Trophoblast cell (in vitro differentiated cells and primary cell): ENCODE results near the gene RTN4R.
"Not testable (repeated sequence)": the region's sequence is repeated elsewhere in the genome, so short reads cannot be mapped to it uniquely, and the experiment has no call there.

ENCODE experiments used
- DNase-seq, 2 donors: peaks; one replicate each; pipeline ENCODE4 v3.0.0-alpha.2; 2016
- H2AFZ ChIP-seq: 2 replicates; pipeline ENCODE4 v1.6.1; 2013; ENCODE audit warnings: low read length, moderate library complexity, mild to moderate bottlenecking; ENCODE audit not compliant: insufficient read depth, poor library complexity
- H2AK5ac ChIP-seq: 2 replicates; pipeline ENCODE4 v1.6.1; 2013; ENCODE audit warnings: mild to moderate bottlenecking, low read length
- H2BK120ac ChIP-seq: 2 replicates; pipeline ENCODE4 v1.6.1; 2013; ENCODE audit warnings: low read length, mild to moderate bottlenecking, moderate library complexity; ENCODE audit not compliant: insufficient read depth, poor library complexity
- H2BK12ac ChIP-seq: 2 replicates; pipeline ENCODE4 v1.6.1; 2013; ENCODE audit warnings: mild to moderate bottlenecking, low read length, moderate library complexity
- H2BK5ac ChIP-seq: 2 replicates; pipeline ENCODE4 v1.6.1; 2013; ENCODE audit warnings: low read length, low read depth, moderate library complexity, mild to moderate bottlenecking; ENCODE audit not compliant: poor library complexity
- H3K14ac ChIP-seq: 2 replicates; pipeline ENCODE4 v1.6.1; 2013; ENCODE audit warnings: mild to moderate bottlenecking, low read length
- H3K18ac ChIP-seq: 2 replicates; pipeline ENCODE4 v1.6.1; 2013; ENCODE audit warnings: mild to moderate bottlenecking, low read length
- H3K23ac ChIP-seq: 2 replicates; pipeline ENCODE4 v1.6.1; 2013; ENCODE audit warnings: low read length
- H3K27ac ChIP-seq: 2 replicates; pipeline ENCODE4 v1.5.1; 2013; ENCODE audit warnings: low read depth, mild to moderate bottlenecking, inconsistent platforms, low read length, moderate library complexity
- H3K27me3 ChIP-seq: 2 replicates; pipeline ENCODE4 v1.6.1; 2013; ENCODE audit warnings: inconsistent platforms, mild to moderate bottlenecking, low read length, moderate library complexity; ENCODE audit not compliant: insufficient read depth
- H3K36me3 ChIP-seq, 2 experiments: 1 replicate in 1 of 2; 2 replicates in 1 of 2; pipeline ENCODE4 v1.6.1; 2013; ENCODE audit warnings: low read length in 2 of 2, mild to moderate bottlenecking in 2 of 2, moderate library complexity in 1 of 2; ENCODE audit not compliant: insufficient read depth in 2 of 2, control insufficient read depth in 1 of 2
- H3K4ac ChIP-seq: 2 replicates; pipeline ENCODE4 v1.6.1; 2013; ENCODE audit warnings: low read depth, mild to moderate bottlenecking, low read length, moderate library complexity
- H3K4me1 ChIP-seq, 2 experiments: 1 replicate in 1 of 2; 2 replicates in 1 of 2; pipeline ENCODE4 v1.6.1; 2013; ENCODE audit warnings: low read length in 2 of 2, mild to moderate bottlenecking in 2 of 2, moderate library complexity in 1 of 2; ENCODE audit not compliant: insufficient read depth in 2 of 2, control insufficient read depth in 1 of 2
- H3K4me2 ChIP-seq: 2 replicates; pipeline ENCODE4 v1.6.1; 2013; ENCODE audit warnings: inconsistent platforms, mild to moderate bottlenecking, low read length, moderate library complexity
- H3K4me3 ChIP-seq: 2 replicates; pipeline ENCODE4 v1.5.1; 2013; ENCODE audit warnings: mild to moderate bottlenecking, low read depth, low read length, inconsistent platforms
- H3K79me1 ChIP-seq: one replicate; pipeline ENCODE4 v1.6.1; 2013; ENCODE audit warnings: low read length
- H3K79me2 ChIP-seq: 2 replicates; pipeline ENCODE4 v1.6.1; 2013; ENCODE audit warnings: low read length, mild to moderate bottlenecking; ENCODE audit not compliant: control insufficient read depth, insufficient read depth, poor library complexity
- H3K9ac ChIP-seq: 2 replicates; pipeline ENCODE4 v1.6.1; 2013; ENCODE audit warnings: mild to moderate bottlenecking, low read length
- H3K9me3 ChIP-seq: 2 replicates; pipeline ENCODE4 v1.6.1; 2013; ENCODE audit warnings: low read depth, mild to moderate bottlenecking, control low read depth, inconsistent platforms, low read length; ENCODE audit not compliant: insufficient read depth
- H4K12ac ChIP-seq: 2 replicates; pipeline ENCODE4 v1.6.1; 2013; ENCODE audit warnings: low read depth, mild to moderate bottlenecking, low read length, moderate library complexity
- H4K8ac ChIP-seq: 2 replicates; pipeline ENCODE4 v1.6.1; 2013; ENCODE audit warnings: low read depth, mild to moderate bottlenecking, low read length, moderate library complexity
- H4K91ac ChIP-seq: one replicate; pipeline ENCODE4 v1.6.1; 2013; ENCODE audit warnings: low read depth, mild to moderate bottlenecking, low read length, moderate library complexity
- WGBS: extraction: QIAGEN DNeasy Blood & Tissue Kit; methylation state at CpG from one replicate; pipeline ENCODE4 v1.1.7; 2013; ENCODE audit warnings: missing lambda C conversion rate; ENCODE audit not compliant: insufficient read length, insufficient coverage; ENCODE audit errors: extremely low coverage; 5-methylcytosine and 5-hydroxymethylcytosine counted together

Gene RTN4R

GRCh38 chr22:20279662-20280134 is 11.6 kb upstream of the RTN4R start:
- H2BK12ac ChIP-seq = no peak overlapping the region
- no peak overlapping the region for H4K91ac ChIP-seq
- H2AFZ ChIP-seq = no peak overlapping the region
- no peaks in the 10 kb centered on the region for H3K4me1 ChIP-seq
- H3K4ac ChIP-seq = no peak overlapping the region
- peaks cover 2% of the 10 kb centered on the region for H3K9me3 ChIP-seq
- H3K79me1 ChIP-seq = no peaks in the 10 kb centered on the region
- no peak overlapping the region for H2AK5ac ChIP-seq
- H4K8ac ChIP-seq = no peak overlapping the region
- no peaks in the 10 kb centered on the region for H3K27me3 ChIP-seq
- H4K12ac ChIP-seq = no peak overlapping the region
- H3K27ac ChIP-seq = no peak overlapping the region
- DNase-seq = peak in 1 of 2 donors; percentile 44
- no peak overlapping the region for H3K4me2 ChIP-seq
- no peak overlapping the region for H2BK5ac ChIP-seq
- H3K9ac ChIP-seq = no peak overlapping the region
- H3K14ac ChIP-seq = no peak overlapping the region
- no peak overlapping the region for H2BK120ac ChIP-seq
- no CpG with 5 or more reads among the region's 15 CpGs for whole genome bisulfite sequencing
- no peaks in the 10 kb centered on the region for H3K79me2 ChIP-seq
- no peak overlapping the region for H3K4me3 ChIP-seq
- no peaks in the 10 kb centered on the region for H3K36me3 ChIP-seq
- H3K23ac ChIP-seq = no peak overlapping the region
- no peak overlapping the region for H3K18ac ChIP-seq

- not testable (repeated sequence) for H3K14ac ChIP-seq, H4K8ac ChIP-seq
- no CpG with 5 or more reads among the region's 22 CpGs for WGBS
Measured at GRCh38 chr22:20278726-20279490, 10.8 kb upstream of the RTN4R start.

GRCh38 chr22:20277936-20278635 is 10.0 kb upstream of the RTN4R start:
- not testable (repeated sequence) for H4K91ac ChIP-seq, H3K4ac ChIP-seq, H3K36me3 ChIP-seq, H3K23ac ChIP-seq, H3K18ac ChIP-seq, H3K4me2 ChIP-seq, H4K8ac ChIP-seq, H2AFZ ChIP-seq, H3K79me1 ChIP-seq, H3K9me3 ChIP-seq, H2BK12ac ChIP-seq, H3K79me2 ChIP-seq, DNase-seq, H4K12ac ChIP-seq, H3K27me3 ChIP-seq, H2BK120ac ChIP-seq, H2AK5ac ChIP-seq, H2BK5ac ChIP-seq, H3K4me3 ChIP-seq, H3K14ac ChIP-seq, H3K27ac ChIP-seq, H3K9ac ChIP-seq, H3K4me1 ChIP-seq
- WGBS = no CpG with 5 or more reads among the region's 18 CpGs

More at GRCh38 chr22:20278726-20279490, 10.8 kb upstream of the RTN4R start:
- not testable (repeated sequence) for H2AK5ac ChIP-seq, H3K79me2 ChIP-seq, H2BK5ac ChIP-seq, H3K27ac ChIP-seq, H3K4me1 ChIP-seq, H3K4me2 ChIP-seq, DNase-seq, H2BK12ac ChIP-seq, H3K4ac ChIP-seq, H3K4me3 ChIP-seq, H3K9ac ChIP-seq, H4K91ac ChIP-seq, H3K18ac ChIP-seq, H3K23ac ChIP-seq, H3K9me3 ChIP-seq, H2AFZ ChIP-seq, H3K79me1 ChIP-seq, H3K27me3 ChIP-seq, H2BK120ac ChIP-seq, H4K12ac ChIP-seq, H3K36me3 ChIP-seq

- Histone ChIP-seq H3K27me3 (no peaks in the 10 kb centered on the region), H3K79me1 (no peaks in the 10 kb centered on the region), H4K12ac (no peak overlapping the region), H3K4ac (no peak overlapping the region), H3K36me3 (no peaks in the 10 kb centered on the region), H4K8ac (no peak overlapping the region), H2BK12ac (no peak overlapping the region), H3K14ac (no peak overlapping the region), H2AFZ (no peak overlapping the region), H4K91ac (no peak overlapping the region), H3K4me1 (no peaks in the 10 kb centered on the region), H3K4me2 (no peak overlapping the region), H3K79me2 (no peaks in the 10 kb centered on the region), H3K9ac (no peak overlapping the region), H3K4me3 (peak overlapping the region; percentile 41), H3K23ac (no peak overlapping the region), H2BK120ac (no peak overlapping the region), H3K9me3 (peaks cover 2% of the 10 kb centered on the region), H2BK5ac (no peak overlapping the region), H3K18ac (no peak overlapping the region), H3K27ac (no peak overlapping the region), H2AK5ac (no peak overlapping the region)
- DNase-seq = no peak
- WGBS = no CpG with 5 or more reads among the region's 7 CpGs
Measured at GRCh38 chr22:20276468-20276867, 8.3 kb upstream of the RTN4R start.
